ENCODE measurements around the gene TIFAB.

Gene TIFAB

DNA sequence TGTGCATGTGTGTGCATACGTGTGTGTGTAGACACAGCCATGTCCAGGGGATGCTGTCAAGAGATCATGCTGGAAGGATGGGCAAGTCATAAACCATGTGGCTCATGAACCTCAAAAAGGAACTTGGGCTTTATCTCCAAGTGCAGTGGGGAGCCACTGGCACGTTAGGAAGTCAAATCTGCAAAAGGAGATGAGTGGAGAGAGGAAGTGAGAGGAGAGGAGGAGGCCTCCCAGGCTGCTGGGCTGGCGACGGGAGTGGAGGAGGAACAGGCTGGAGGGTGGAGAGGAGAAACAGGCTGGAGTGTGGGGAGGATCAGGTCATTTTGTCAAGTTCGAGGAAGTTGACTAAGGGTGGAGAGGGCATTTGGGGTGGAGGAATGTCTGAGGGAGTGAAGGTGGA lies 29.2 kb upstream of the TIFAB start:
- DNase-seq (ENCODE audit: low read depth): no peak
- TF ChIP-seq, protein P1, sequence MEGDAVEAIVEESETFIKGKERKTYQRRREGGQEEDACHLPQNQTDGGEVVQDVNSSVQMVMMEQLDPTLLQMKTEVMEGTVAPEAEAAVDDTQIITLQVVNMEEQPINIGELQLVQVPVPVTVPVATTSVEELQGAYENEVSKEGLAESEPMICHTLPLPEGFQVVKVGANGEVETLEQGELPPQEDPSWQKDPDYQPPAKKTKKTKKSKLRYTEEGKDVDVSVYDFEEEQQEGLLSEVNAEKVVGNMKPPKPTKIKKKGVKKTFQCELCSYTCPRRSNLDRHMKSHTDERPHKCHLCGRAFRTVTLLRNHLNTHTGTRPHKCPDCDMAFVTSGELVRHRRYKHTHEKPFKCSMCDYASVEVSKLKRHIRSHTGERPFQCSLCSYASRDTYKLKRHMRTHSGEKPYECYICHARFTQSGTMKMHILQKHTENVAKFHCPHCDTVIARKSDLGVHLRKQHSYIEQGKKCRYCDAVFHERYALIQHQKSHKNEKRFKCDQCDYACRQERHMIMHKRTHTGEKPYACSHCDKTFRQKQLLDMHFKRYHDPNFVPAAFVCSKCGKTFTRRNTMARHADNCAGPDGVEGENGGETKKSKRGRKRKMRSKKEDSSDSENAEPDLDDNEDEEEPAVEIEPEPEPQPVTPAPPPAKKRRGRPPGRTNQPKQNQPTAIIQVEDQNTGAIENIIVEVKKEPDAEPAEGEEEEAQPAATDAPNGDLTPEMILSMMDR (IDR thresholded peaks at IDR 0.05; ENCODE audit: low read length, missing control alignments): no peak
- H3K4me3 ChIP-seq (replicated peaks; ENCODE audit: low read depth, low read length): no peak overlapping the region

DNA sequence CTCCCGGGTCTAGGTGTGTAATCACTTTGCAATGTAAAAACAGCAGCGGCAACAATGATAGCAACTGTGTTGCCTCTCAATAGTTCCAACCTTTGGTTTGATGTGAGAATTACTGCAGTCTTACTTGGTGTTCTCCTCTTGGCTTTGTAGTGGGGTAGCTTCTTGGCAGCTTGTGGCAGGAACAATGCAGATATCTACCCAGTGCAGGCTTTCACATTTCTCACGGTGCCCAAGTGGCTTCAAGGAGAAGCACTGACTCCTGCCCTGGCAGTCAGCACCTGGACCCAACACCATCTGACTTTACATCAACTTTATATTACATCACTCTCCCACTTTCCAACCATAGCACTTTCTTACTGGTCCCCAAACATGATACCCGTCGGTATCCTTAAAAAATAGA lies 28.4 kb upstream of the TIFAB start:
- TF ChIP-seq, protein P1 (IDR thresholded peaks at IDR 0.05; ENCODE audit: low read length, missing control alignments): no peak
- no peak overlapping the region for H3K4me3 ChIP-seq (replicated peaks; ENCODE audit: low read depth, low read length)
- no peak for DNase-seq (ENCODE audit: low read depth)

DNA sequence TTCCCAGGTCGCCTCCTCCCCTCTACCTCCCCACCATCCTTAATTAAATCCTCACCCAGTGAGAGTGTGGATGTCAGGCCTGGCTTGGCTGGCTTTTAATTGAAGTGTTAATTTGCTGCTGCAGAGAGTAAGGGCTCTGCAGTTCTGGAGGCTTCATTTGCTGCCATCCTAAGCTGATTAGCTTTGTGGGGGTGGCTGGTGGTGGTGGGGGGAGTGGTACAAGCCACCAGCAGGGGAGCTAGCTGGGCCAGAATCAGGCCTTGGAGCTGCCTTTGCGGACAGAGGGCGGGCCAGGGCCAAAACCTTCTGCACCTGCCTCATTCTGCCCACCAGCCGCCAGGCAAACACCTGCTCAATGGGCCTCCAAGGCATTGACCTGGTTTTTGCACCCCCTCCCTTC lies 26.8 kb upstream of the TIFAB start:
- DNase-seq (ENCODE audit: low read depth): no peak
- TF ChIP-seq, protein P1 (IDR thresholded peaks at IDR 0.05; ENCODE audit: low read length, missing control alignments): no peak
- H3K4me3 ChIP-seq (replicated peaks; ENCODE audit: low read depth, low read length): no peak overlapping the region

DNA sequence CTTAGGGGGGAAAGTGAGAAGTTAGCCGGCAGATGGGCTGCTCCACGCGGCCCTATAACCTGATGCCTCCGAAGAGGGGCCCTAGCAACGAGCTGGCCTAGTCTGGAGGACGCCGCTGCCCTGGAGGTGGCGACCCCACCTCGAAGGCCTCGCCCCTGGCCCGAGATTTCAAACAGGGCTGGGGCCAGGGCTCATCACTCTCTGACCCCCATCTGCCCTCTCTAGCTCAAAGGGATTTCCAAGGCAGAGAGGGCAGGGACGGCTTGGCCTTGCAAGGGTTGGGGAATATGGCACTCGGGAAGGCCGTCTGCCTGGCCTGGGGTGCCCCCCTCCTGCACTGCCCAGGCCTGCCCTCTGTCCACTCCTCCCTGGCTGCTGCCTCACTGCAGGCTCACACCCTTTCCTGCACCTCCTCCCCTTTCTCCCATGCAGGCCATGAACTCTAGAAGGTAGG lies 25.5 kb upstream of the TIFAB start:
- TF ChIP-seq, protein P1 (IDR thresholded peaks at IDR 0.05; ENCODE audit: low read length, missing control alignments): no peak
- DNase-seq (ENCODE audit: low read depth): no peak
- H3K4me3 ChIP-seq (replicated peaks; ENCODE audit: low read depth, low read length): no peak overlapping the region

DNA sequence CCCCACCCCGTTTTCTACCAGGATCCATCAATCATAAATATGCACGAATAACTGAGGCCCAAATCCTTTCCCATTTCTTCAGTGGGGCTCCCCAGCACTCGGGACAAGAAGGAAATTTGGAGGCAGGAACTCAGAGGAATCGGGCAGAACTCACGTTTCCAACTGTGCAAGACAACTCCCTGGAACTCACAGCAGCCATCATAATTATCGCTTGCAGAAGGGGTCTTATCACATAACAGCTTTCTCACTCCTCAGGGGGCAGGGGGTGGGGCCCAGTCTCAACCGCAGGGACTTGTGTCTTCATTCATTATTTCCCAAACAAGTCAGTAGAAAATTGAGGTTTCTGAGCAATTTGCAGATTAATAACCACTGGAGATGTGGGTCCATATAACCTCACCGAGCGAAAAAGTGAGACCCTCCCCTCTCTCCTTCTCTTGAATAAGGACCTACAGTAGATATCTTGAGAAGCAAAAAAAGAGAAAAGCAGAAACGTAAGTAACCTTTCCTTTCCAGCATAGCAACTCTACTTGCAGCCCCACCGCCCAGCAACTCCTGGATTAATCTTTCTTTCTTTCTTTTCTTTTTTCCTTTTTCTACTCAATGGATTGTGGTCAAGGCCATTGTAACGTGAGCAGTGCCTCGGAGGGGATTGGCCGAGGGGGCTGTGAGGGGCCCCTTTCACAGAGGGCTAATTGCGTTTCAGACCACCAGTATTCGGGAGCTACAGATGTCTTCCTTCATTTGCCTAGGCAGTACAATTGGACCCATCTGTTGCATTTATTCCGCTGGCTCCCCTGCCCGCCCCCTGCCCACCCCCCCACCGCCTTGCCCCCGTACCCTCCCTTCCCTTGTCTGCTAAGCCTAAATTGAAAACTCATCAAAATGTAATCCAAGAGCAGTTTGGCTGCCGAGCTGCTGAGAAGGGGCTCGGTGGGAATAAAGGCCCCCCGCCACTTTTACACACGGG lies 24.7 kb upstream of the TIFAB start:
- no peak overlapping the region for H3K4me3 ChIP-seq (replicated peaks; ENCODE audit: low read depth, low read length)
- DNase-seq (ENCODE audit: low read depth): no peak
- TF ChIP-seq, protein P1 (IDR thresholded peaks at IDR 0.05; ENCODE audit: low read length, missing control alignments): no peak

DNA sequence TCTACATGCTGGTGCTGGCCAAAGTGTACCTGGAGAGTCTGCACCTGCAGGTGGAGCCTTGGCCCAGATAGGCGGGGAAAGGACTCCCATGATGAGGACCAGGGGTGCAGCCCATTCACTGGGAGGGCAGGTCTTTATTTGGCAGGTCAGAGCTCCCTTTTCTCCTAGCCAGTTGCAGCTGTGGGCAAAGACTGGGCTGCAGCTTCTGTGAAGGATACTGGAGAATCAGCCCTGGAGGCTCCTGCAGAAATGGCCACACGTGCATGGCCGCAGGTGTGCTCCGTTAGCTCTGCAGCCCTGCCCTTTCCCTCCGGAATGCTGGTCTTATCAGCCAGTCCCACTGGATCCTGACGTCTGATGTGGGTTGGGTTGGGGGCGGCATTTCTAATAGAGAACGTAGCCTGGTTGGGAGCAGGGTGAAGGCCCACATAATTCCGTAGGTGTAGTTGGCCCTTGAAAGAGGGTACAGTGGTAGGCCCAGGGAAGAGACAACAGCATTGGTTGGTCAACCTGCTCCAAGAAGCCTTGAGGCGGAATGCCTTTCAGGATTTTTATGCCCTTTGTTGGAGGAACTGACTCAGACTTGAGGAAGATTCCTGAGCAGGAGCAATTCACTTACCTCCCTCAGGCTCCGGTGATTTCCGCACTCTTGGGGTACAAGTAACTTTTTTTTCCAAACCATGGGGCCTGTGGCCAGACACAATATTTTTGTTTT lies 22.0 kb upstream of the TIFAB start:
- no peak for DNase-seq (ENCODE audit: low read depth)
- no peak overlapping the region for H3K4me3 ChIP-seq (replicated peaks; ENCODE audit: low read depth, low read length)
- TF ChIP-seq, protein P1 (IDR thresholded peaks at IDR 0.05; ENCODE audit: low read length, missing control alignments): no peak
